GM20000 (cell line): ENCODE data around the gene ZFP62.

Experiments used
- DNase-seq: peaks from one replicate; pipeline ENCODE4 v3.0.0; 2012; ENCODE audit warnings: low spot score
- CTCF ChIP-seq: IDR thresholded peaks from 2 replicates; pipeline ENCODE4 v1.5.1; 2012; ENCODE audit warnings: mild to moderate bottlenecking, control low read depth; ENCODE audit errors: extremely low read depth, missing control alignments

The ZFP62 gene

GRCh38 chr5:180818677-180819341 is 42.3 kb downstream of the ZFP62 start:
- TF ChIP-seq CTCF, result no peak

GRCh38 chr5:180817893-180818674 is 43.0 kb downstream of the ZFP62 start:
- no peak for TF ChIP-seq CTCF
- no peak for DNase-seq

More at GRCh38 chr5:180818677-180819341, 42.3 kb downstream of the ZFP62 start:
- DNase-seq, result no peak

- TF ChIP-seq CTCF, result no peak
- no peak for DNase-seq
Observed at GRCh38 chr5:180816608-180817534, 44.2 kb downstream of the ZFP62 start.

GRCh38 chr5:180815293-180815917 is 45.7 kb downstream of the ZFP62 start:
- no peak for DNase-seq
- no peak for TF ChIP-seq CTCF

- TF ChIP-seq CTCF, result no peak
- DNase-seq, result no peak
Observed at GRCh38 chr5:180813420-180813819, 47.7 kb downstream of the ZFP62 start.

- no peak for TF ChIP-seq CTCF
- no peak for DNase-seq
Observed at GRCh38 chr5:180811623-180812124, 49.4 kb downstream of the ZFP62 start.
